IMR-90 (cell line): ENCODE data around the gene PCGF3. TPM values are rescaled to one million over a fixed set of nuclear protein-coding genes. Genes with fewer than 3 reads are reported as not detected.
A peak's percentile ranks its signal among the peaks of the same experiment; 100 is the strongest.

Experiments used
- ATAC-seq: fragments of 200-7000 bp; cut with Tn5 transposase; 2 replicates; pipeline ENCODE4 v1.9.1; 2020; ENCODE audit warnings: low read depth, mild to moderate bottlenecking, moderate library complexity
- BruUV-seq: library from RNA; stranded (reverse); fragments of 400-500 nt; replicated peaks from 2 replicates; lab custom pipeline; 2021; lab: Mats Ljungman, UMichigan
- CTCF ChIA-PET: fragments of 300-600 bp; formaldehyde crosslinking; extraction: SDS; loops from one replicate; lab custom pipeline; 2021; ENCODE audit warnings: antibody characterized with exemption; lab: Yijun Ruan, JAX
- POLR2A ChIA-PET: fragments of 300-600 bp; sonication (Branson Sonifier 250); formaldehyde crosslinking; loops from one replicate; lab custom pipeline; 2022; ENCODE audit warnings: antibody characterized with exemption; ENCODE audit not compliant: unreplicated experiment; lab: Charles Lee
- DNase-seq: peaks from one replicate; pipeline ENCODE4 v3.0.0; 2013
- H2AFZ ChIP-seq: replicated peaks from 2 replicates; pipeline ENCODE3; 2013; ENCODE audit warnings: low read length, mild to moderate bottlenecking; ENCODE audit not compliant: poor library complexity
- H2AK5ac ChIP-seq: 2 replicates; pipeline ENCODE4 v1.6.1; 2013; ENCODE audit warnings: low read depth, low read length, inconsistent platforms
- H2AK9ac ChIP-seq: replicated peaks from 2 replicates; pipeline ENCODE3; 2013; ENCODE audit warnings: mild to moderate bottlenecking, low read depth, low read length, moderate library complexity; ENCODE audit not compliant: poor library complexity
- H2BK120ac ChIP-seq: 2 replicates; pipeline ENCODE4 v1.6.1; 2013; ENCODE audit warnings: low read depth, low read length, inconsistent platforms
- H2BK15ac ChIP-seq: 3 replicates; pipeline ENCODE4 v1.6.1; 2013; ENCODE audit warnings: low read depth, low read length, inconsistent platforms
- H2BK20ac ChIP-seq: 2 replicates; pipeline ENCODE4 v1.6.1; 2013; ENCODE audit warnings: low read depth, mild to moderate bottlenecking, inconsistent platforms, low read length, moderate library complexity
- H2BK5ac ChIP-seq: 2 replicates; pipeline ENCODE4 v1.6.1; 2013; ENCODE audit warnings: mild to moderate bottlenecking, low read depth, low read length, inconsistent platforms; ENCODE audit not compliant: poor library complexity, severe bottlenecking
- H3K14ac ChIP-seq: replicated peaks from 2 replicates; pipeline ENCODE4 v1.6.1; 2013; ENCODE audit warnings: low read depth, low read length, inconsistent platforms
- H3K18ac ChIP-seq: 2 replicates; pipeline ENCODE4 v1.6.1; 2013; ENCODE audit warnings: low read depth, low read length, control low read depth
- H3K23ac ChIP-seq: 2 replicates; pipeline ENCODE4 v1.6.1; 2013; ENCODE audit warnings: low read depth, low read length, inconsistent platforms
- H3K27ac ChIP-seq: 2 replicates; pipeline ENCODE4 v1.5.1; 2013; ENCODE audit warnings: mild to moderate bottlenecking, control low read depth, low read length; ENCODE audit not compliant: insufficient read depth
- H3K27me3 ChIP-seq: 2 replicates; pipeline ENCODE4 v1.6.1; 2013; ENCODE audit warnings: low read length; ENCODE audit not compliant: control insufficient read depth, insufficient read depth
- H3K36me3 ChIP-seq: 2 replicates; pipeline ENCODE4 v1.6.1; 2013; ENCODE audit warnings: low read length, mixed read lengths; ENCODE audit not compliant: control insufficient read depth, insufficient read depth
- H3K4ac ChIP-seq: 2 replicates; pipeline ENCODE4 v1.6.1; 2013; ENCODE audit warnings: low read depth, low read length, inconsistent platforms
- H3K4me1 ChIP-seq: 2 replicates; pipeline ENCODE4 v1.6.1; 2013; ENCODE audit warnings: low read length, mixed read lengths; ENCODE audit not compliant: control insufficient read depth, insufficient read depth
- H3K4me2 ChIP-seq: 2 replicates; pipeline ENCODE4 v1.6.1; 2013; ENCODE audit warnings: low read depth, mild to moderate bottlenecking, control low read depth, low read length, moderate library complexity
- H3K4me3 ChIP-seq: 2 replicates; pipeline ENCODE4 v1.5.1; 2013; ENCODE audit warnings: low read depth, mild to moderate bottlenecking, control low read depth, low read length, moderate library complexity; ENCODE audit not compliant: insufficient read depth
- H3K56ac ChIP-seq: 2 replicates; pipeline ENCODE4 v1.6.1; 2013; ENCODE audit warnings: low read length, inconsistent platforms; ENCODE audit not compliant: insufficient read depth; ENCODE audit errors: extremely low read depth
- H3K79me1 ChIP-seq, 2 experiments: 2 replicates each; pipeline ENCODE4 v1.6.1; 2013; ENCODE audit warnings: low read length in 2 of 2, inconsistent platforms in 1 of 2, low read depth in 1 of 2
- H3K9ac ChIP-seq: 2 replicates; pipeline ENCODE4 v1.6.1; 2013; ENCODE audit warnings: low read depth, low read length, control low read depth
- H3K9me1 ChIP-seq: 2 replicates; pipeline ENCODE4 v1.6.1; 2013; ENCODE audit warnings: low read length, inconsistent platforms; ENCODE audit not compliant: insufficient read depth
- H3K9me3 ChIP-seq: 2 replicates; pipeline ENCODE4 v1.6.1; 2013; ENCODE audit warnings: low read length; ENCODE audit not compliant: control insufficient read depth, insufficient read depth
- H4K20me1 ChIP-seq: 2 replicates; pipeline ENCODE4 v1.6.1; 2013; ENCODE audit warnings: low read length, inconsistent platforms; ENCODE audit not compliant: insufficient read depth
- H4K5ac ChIP-seq: 2 replicates; pipeline ENCODE4 v1.6.1; 2013; ENCODE audit warnings: mild to moderate bottlenecking, low read depth, low read length, control low read depth
- H4K8ac ChIP-seq, 2 experiments: 2 replicates each; pipeline ENCODE4 v1.6.1; 2013; ENCODE audit warnings: low read depth in 2 of 2, low read length in 2 of 2, control low read depth in 1 of 2, inconsistent platforms in 1 of 2
- H4K91ac ChIP-seq: 2 replicates; pipeline ENCODE4 v1.6.1; 2013; ENCODE audit warnings: low read depth, low read length, inconsistent platforms; ENCODE audit not compliant: insufficient read depth
- CHD1 ChIP-seq: IDR thresholded peaks from 2 replicates; pipeline ENCODE4 v1.6.1; 2012; ENCODE audit warnings: low read depth, low read length, improper control_type of control experiment
- WGBS, 2 experiments: methylation state at CpG; one replicate each; pipeline versions ENCODE4 v1.1.5 to v1.1.7; 2013; ENCODE audit warnings: missing lambda C conversion rate in 2 of 2; ENCODE audit not compliant: insufficient read length in 1 of 2; ENCODE audit errors: extremely low coverage in 2 of 2; 5-methylcytosine and 5-hydroxymethylcytosine counted together
- dilution Hi-C: fragments of 300-500 bp; cut with HindIII; formaldehyde crosslinking; loops from one replicate; pipeline ENCODE4 v1.14.3; 2018; ENCODE audit warnings: low sequenced_read_pairs; ENCODE audit not compliant: unreplicated experiment
- in situ Hi-C: fragments of 300-500 bp; cut with MboI; formaldehyde crosslinking; loops from 3 replicates; pipeline ENCODE4 v1.14.3; 2019; ENCODE audit warnings: low sequenced_read_pairs, inconsistent platforms, mixed read lengths
- intact Hi-C: fragments of 100-400 bp; cut with micrococcal nuclease; formaldehyde crosslinking; loops from 2 replicates; pipeline ENCODE4 v1.10.0; 2022
- polyA plus RNA-seq, 3 experiments: library from polyadenylated mRNA; depleted of rRNA; stranded (reverse); fragments of >200 nt; gene quantifications; 2 replicates each; pipeline ENCODE4 v1.2.3, GENCODE V29; 2012; ENCODE audit warnings: low replicate concordance in 1 of 3
- total RNA-seq: library from RNA; depleted of rRNA; stranded (reverse); fragments of >200 nt; gene quantifications from 2 replicates; pipeline ENCODE4 v1.2.3, GENCODE V29; 2012

PCGF3 gene
- total and polyA plus RNA-seq, 2 of the 4 experiments (the other 2 are of a cell fraction): 40.0 to 55.3 TPM

- Histone ChIP-seq H3K18ac (no peak overlapping the region), H3K56ac (no peak overlapping the region), H3K9ac (no peak overlapping the region), H2BK15ac (no peak overlapping the region), H3K9me1 (peaks cover 12% of the 10 kb centered on the region), H2BK20ac (no peak overlapping the region), H2BK120ac (no peak overlapping the region), H3K4me2 (no peak overlapping the region), H3K4me3 (no peak overlapping the region), H3K27me3 (no peaks in the 10 kb centered on the region), H4K20me1 (peaks cover 97% of the 10 kb centered on the region), H3K79me1 (peaks cover 25 to 72% of the 10 kb centered on the region in 2 experiments), H2AK5ac (no peak overlapping the region), H2AFZ (peak overlapping the region; percentile 23), H3K9me3 (no peaks in the 10 kb centered on the region), H4K5ac (no peak overlapping the region), H3K14ac (no peak overlapping the region), H3K27ac (no peak overlapping the region), H3K4me1 (peaks cover 2% of the 10 kb centered on the region; the same call in 1 of the 2 replicates), H2AK9ac (no peak overlapping the region), H2BK5ac (no peak overlapping the region), H3K4ac (no peak overlapping the region), H3K36me3 (peaks cover 58% of the 10 kb centered on the region), H3K23ac (no peak overlapping the region), H4K91ac (no peak overlapping the region), H4K8ac (no peak overlapping the region)
- no peak for ATAC-seq
- peak; percentile 38 for DNase-seq
- dilution Hi-C loops (no loop called here), in situ Hi-C loops (no loop called here), intact Hi-C loops (no loop called here)
- ChIA-PET POLR2A (no interaction called here), CTCF (no interaction called here)
- TF ChIP-seq CHD1: no peak
- BruUV-seq: no TSS peak
- 92% methylated on average over 2 of the region's 5 CpGs; no CpG with 5 or more reads in 1 of the 2 experiments for WGBS, 2 experiments
These were observed 64.4 kb downstream of the PCGF3 start for GRCh38 chr4:770022-770421.
